Umbilical cord (tissue), 2 donors: Measurements from ENCODE around the gene ARL14. TPM values are rescaled to one million over a fixed set of nuclear protein-coding genes. Genes with fewer than 3 reads are reported as not detected.
"Not testable (repeated sequence)": the region's sequence is repeated elsewhere in the genome, so short reads cannot be mapped to it uniquely, and the experiment has no call there.

Experiments used
- DNase-seq: peaks from one replicate; pipeline ENCODE4 v3.0.0-alpha.2; 2015; ENCODE audit warnings: low spot score
- total RNA-seq: library from RNA; depleted of rRNA; stranded (reverse); fragments of >200 nt; gene quantifications from one replicate; pipeline ENCODE4 v1.2.3, GENCODE V29; 2014; ENCODE audit warnings: low replicate concordance; ENCODE audit not compliant: insufficient read depth

ARL14 gene
- total RNA-seq, 1 donor from 2014 or later = 1.9 TPM

DNA sequence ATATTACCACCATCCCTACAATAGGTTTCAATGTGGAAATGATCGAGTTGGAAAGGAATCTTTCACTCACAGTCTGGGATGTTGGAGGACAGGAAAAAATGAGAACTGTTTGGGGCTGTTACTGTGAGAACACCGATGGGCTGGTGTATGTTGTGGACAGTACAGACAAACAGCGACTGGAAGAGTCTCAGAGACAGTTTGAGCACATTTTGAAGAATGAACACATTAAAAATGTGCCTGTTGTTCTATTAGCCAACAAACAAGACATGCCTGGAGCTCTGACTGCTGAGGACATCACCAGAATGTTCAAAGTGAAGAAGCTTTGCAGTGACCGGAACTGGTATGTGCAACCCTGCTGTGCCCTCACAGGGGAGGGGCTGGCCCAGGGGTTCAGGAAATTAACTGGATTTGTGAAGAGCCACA, 510 bp downstream of the ARL14 start:
- DNase-seq = no peak

GRCh38 chr3:160678292-160678842, 1.4 kb downstream of the ARL14 start:
- DNase-seq = peak; percentile 9

GRCh38 chr3:160684368-160684740, 7.4 kb downstream of the ARL14 start:
- DNase-seq = no peak

GRCh38 chr3:160685144-160685766, 8.3 kb downstream of the ARL14 start:
- DNase-seq = no peak

- DNase-seq = no peak
These were observed 10.1 kb downstream of the ARL14 start for GRCh38 chr3:160686955-160687535.

DNA sequence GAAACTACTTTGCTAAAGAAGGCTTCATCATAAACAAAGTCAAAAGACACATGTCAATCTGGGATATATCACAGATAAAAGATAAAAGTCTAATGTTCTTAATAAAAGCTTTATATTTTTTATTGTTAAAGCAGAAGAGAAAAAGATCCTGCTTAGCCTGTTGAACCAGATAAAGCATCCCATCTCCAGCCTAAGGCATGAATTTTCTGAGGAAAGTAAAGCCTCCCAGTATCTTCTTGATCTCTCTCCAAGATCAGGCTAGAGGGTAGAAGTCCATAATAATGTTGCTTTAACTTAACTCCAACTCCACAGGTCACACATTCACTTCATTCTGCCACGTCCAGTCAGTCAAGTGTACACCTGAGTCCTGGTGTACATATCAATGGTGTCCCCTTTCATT, 14.2 kb downstream of the ARL14 start:
- DNase-seq = no peak

- no peak for DNase-seq
These were observed 15.0 kb downstream of the ARL14 start for GRCh38 chr3:160691962-160692361.

GRCh38 chr3:160693191-160693590, 16.2 kb downstream of the ARL14 start:
- no peak for DNase-seq

GRCh38 chr3:160694345-160694744, 17.4 kb downstream of the ARL14 start:
- DNase-seq = no peak

- no peak for DNase-seq
These were observed 18.0 kb downstream of the ARL14 start for GRCh38 chr3:160695003-160695402.

- no peak for DNase-seq
These were observed 19.0 kb downstream of the ARL14 start for GRCh38 chr3:160695915-160696327.

DNA sequence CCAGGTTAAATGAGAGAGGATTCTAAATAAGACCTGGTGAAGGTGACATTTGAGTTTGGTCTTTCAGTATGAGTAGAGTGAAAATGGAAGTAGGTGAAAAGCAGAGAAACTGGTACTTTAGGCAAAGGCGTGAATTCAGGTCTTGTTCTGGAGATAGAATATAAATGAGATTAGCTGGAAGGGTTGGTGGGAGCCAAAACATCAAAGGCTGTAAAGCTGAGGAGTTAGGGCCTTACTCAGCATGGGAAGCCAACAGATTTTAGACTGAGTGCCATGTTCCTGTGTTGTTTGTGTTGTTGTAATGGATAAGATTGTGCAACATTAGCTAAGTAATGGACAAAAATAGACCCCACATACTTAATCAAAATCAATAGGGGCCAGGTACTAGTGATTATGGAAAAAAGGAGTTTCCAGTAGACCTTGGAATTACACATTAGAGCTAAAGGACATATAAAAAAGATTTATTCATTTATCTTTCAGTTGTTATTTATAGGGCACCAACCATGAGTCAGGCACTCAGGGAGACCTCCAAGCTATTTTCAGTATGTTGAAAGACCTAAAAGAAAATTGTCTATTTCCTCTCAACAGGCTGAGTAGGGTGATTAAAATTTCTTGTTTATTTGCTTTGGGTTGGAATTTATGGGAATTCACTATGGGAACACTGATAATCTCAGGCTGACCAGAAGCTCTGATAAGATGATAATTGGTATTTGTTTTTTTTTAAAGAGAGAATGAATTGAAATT, 20.8 kb downstream of the ARL14 start:
- DNase-seq = no peak

DNA sequence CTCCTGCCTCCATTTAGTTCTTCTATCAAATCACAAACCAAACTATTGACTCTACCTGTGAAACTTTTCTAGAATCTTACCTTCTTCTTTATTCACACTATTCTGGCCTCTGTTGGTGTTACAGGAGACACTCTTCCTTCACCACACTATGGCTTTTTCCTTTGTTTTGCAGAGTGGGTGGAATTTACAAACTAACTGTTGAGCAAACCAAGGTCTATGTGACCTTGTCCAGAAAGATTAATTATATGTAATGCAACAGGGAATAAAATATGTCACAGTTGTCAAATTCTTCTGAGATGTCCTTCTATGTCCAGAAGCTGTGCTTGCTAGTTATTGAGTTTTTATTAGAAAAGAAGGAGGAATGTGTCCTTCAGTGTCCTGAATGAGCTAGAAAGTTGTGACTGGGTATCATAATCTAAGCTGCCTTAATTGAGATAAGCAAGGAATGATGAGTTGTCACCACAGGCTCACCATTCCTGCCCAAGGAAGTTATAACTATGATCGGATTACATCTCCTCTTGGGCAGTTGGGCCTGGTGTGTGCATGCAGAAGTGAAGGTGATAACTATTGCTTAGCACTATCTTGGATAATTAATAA, 21.7 kb downstream of the ARL14 start:
- no peak for DNase-seq

DNA sequence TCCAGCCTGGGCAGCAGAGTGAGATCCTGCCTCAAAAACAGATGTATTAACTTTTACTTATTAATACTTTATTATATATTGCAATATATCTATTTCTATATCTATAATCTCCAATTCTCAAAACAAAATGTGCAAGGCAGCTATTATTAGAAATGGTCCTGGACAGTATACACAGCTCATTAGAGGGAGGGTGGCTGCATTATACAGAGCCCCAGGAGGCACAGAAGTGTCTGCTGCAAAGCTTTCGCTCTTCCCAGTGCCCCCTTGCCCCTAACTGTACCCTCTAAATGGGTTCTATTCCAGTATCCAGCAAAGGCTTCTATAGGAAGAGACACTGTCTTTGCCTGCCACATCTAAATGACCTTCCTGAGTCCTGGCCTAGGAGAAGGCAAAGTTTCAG, 24.5 kb downstream of the ARL14 start:
- DNase-seq = no peak

- DNase-seq = no peak
These were observed 25.3 kb downstream of the ARL14 start for GRCh38 chr3:160702290-160702689.

- no peak for DNase-seq
These were observed 27.0 kb downstream of the ARL14 start for GRCh38 chr3:160703974-160704373.

DNA sequence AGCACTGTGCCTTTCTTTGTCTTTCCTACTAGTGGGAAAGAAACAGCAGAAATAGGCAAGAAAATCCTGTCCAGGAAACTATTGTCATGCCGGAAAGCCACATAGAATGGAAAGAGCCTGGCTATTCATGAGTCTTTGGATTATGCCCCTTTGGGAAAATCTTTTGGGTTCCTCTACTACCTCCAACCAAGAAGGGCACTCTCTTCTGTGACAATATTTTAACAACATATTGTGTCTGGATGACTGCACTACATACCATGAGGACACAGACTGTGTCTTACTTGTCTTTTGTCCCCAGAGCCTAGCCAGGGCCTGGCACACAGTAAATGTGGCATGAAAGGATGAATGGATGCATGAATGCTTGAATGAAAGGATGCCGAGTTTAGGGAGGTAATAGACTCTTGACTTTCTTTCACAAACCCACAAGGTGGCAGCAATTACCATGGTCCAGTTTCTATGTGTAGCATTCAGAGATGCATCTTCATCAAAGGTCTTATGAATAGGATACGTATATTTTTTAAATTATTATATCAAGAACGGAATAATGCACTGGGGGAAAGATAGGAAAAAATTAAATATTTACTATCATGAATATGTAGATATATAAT, 30.3 kb downstream of the ARL14 start:
- peak; percentile 74 for DNase-seq

DNA sequence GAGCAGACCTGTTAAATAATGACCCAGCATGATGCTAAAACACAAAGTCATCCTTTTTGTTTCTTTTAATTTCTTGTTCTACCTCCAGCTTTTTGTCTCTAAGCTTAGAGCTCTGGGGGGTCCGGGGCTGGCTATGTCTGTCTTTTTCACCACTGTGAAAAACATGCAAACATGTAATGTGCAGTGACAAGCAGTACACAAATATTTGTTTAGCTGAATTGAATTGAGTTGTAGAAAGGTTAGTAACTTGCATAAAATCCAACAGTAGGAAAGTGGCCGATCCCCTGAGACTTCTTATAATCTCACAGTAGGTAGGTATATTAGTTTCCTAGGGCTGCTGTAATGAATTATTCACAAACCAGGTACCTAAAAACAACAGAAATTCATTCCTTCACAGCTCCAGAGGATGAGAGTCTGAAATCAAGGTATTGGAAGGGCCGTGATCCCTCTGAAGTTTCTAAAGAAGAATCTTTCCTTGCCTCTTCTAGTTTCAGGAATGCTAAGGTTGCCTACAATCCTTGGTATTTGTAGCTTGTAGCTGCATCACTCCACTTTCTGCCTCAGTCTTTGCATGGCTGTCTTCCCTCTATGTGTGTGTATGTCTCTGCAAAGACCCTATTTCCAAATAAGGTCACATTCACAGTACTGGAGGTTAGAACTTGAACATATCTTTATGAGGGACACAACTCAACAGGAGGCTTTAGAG, 32.7 kb downstream of the ARL14 start:
- DNase-seq = no peak

DNA sequence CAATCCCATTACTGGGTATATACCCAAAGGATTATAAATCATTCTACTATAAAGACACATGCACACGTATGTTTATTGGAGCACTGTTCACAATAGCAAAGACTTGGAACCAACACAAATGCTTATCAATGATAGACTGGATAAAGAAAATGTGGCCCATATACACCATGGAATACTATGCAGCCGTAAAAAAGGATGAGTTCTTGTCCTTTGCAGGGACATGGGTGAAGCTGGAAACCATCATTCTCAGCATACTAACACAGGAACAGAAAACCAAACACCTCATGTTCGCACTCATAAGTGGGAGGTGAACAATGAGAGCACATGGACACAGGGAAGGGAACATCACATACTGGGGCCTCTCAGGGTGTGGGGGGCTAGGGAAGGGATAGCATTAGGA, 36.2 kb downstream of the ARL14 start:
- not testable (repeated sequence) for DNase-seq

DNA sequence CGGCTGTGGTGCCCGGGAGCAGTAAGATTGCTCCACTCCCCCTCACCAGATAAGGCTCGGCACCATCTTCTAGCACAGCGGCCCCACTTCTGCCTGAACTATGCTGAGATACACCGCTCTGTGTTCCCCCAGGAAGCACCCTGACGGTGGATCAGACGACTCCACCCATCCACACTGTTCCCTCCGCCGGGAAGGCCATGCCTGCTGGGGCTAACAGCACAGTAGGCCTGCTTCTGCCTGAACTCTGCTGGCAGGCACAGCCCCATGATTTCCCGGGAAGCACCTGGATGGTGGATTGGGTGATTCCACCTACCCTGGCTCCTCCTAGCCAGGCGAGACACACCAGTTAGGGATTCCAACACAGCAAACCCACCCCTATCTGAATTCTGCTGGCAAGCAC, 42.8 kb downstream of the ARL14 start:
- no peak for DNase-seq

DNA sequence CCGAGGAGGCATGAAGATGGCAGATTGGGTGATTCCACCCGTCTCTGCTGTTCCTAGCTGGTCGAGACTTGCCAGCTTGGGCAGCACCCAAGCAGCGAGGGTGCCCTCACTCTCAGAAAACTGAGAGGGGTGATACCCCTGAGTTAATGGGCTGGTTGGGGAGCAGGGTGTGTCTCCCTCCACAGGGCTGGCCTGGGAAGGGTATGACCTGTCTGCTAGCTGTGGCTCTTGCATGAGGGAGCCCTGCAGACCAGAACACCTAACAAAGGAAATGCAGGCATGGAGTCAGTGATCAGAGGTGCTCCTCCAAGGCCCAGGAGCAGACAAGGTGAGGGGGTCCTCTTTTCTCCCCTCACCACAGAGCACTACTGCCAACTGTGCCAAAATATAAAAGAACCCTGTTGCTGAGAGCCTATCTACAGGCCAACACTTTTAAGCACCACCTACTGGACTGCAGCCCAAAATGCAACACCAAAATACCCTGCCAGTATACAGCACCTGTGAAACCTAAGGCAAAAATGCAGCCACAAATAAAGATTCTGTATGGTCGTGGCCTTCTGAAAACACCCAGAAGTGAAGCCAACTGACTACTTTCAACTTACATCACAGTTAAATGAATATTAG, 43.3 kb downstream of the ARL14 start:
- DNase-seq = no peak
